C4-2B (cell line): ENCODE results near the gene CFAP97.

ENCODE experiments used
- CTCF ChIP-seq: fragments of 450-650 bp; conservative IDR thresholded peaks from 2 replicates; pipeline ENCODE4 v1.5.1; 2017; ENCODE audit warnings: mild to moderate bottlenecking
- ZFX ChIP-seq: fragments of 450-650 bp; IDR thresholded peaks from 2 replicates; pipeline ENCODE4 v1.6.1; 2017

- TF ChIP-seq CTCF, result no peak
- no peak for TF ChIP-seq ZFX
Observed at GRCh38 chr4:185143601-185143969, 60.2 kb downstream of the CFAP97 start.
